Fibroblast of lung (primary cell): ENCODE results near the gene UMAD1. TPM values are rescaled to one million over a fixed set of nuclear protein-coding genes. Genes with fewer than 3 reads are reported as not detected.

Experiments
- DNase-seq, 2 donors: peaks; one replicate each; pipeline versions ENCODE4 v3.0.0 to v3.0.0-alpha.2; 2010; ENCODE audit warnings: low read depth in 2 of 2
- H2AFZ ChIP-seq: 2 replicates; pipeline ENCODE4 v1.5.1; 2012; ENCODE audit warnings: low read length, control low read depth, inconsistent platforms
- H3K27ac ChIP-seq: 2 replicates; pipeline ENCODE4 v1.5.1; 2011; ENCODE audit warnings: low read length, control low read depth; ENCODE audit not compliant: insufficient read depth
- H3K27me3 ChIP-seq: 2 replicates; pipeline ENCODE4 v1.5.1; 2011; ENCODE audit warnings: mild to moderate bottlenecking, low read length; ENCODE audit not compliant: control insufficient read depth, insufficient read depth
- H3K36me3 ChIP-seq: 2 replicates; pipeline ENCODE4 v1.5.1; 2011; ENCODE audit warnings: low read length; ENCODE audit not compliant: control insufficient read depth, insufficient read depth
- H3K4me1 ChIP-seq: 2 replicates; pipeline ENCODE4 v1.5.1; 2011; ENCODE audit warnings: low read length; ENCODE audit not compliant: control insufficient read depth, insufficient read depth; ENCODE audit errors: extremely low read depth
- H3K4me2 ChIP-seq: 2 replicates; pipeline ENCODE4 v1.5.1; 2011; ENCODE audit warnings: low read length, control low read depth; ENCODE audit not compliant: insufficient read depth; ENCODE audit errors: extremely low read depth
- H3K4me3 ChIP-seq, 4 experiments: fragments of 200-600 bp in 1 of 4; sonication (generic) in 1 of 4; replicated peaks in 1 of 4; 2 replicates each; pipeline ENCODE4 v1.5.1; 2011 to 2016; ENCODE audit warnings: low read length in 4 of 4, low read depth in 3 of 4, mild to moderate bottlenecking in 3 of 4, control low read depth in 2 of 4, inconsistent platforms in 1 of 4, mixed read lengths in 1 of 4; ENCODE audit not compliant: insufficient read depth in 1 of 4; ENCODE audit errors: control extremely low read depth in 1 of 4
- H3K79me2 ChIP-seq: 2 replicates; pipeline ENCODE4 v1.5.1; 2012; ENCODE audit warnings: mild to moderate bottlenecking, low read length, inconsistent platforms; ENCODE audit not compliant: control insufficient read depth, insufficient read depth
- H3K9ac ChIP-seq: 2 replicates; pipeline ENCODE4 v1.5.1; 2011; ENCODE audit warnings: mild to moderate bottlenecking, low read length, control low read depth; ENCODE audit not compliant: insufficient read depth
- H3K9me3 ChIP-seq: 2 replicates; pipeline ENCODE4 v1.5.1; 2012; ENCODE audit warnings: low read depth, low read length; ENCODE audit not compliant: control insufficient read depth, insufficient read depth
- H4K20me1 ChIP-seq: 2 replicates; pipeline ENCODE4 v1.5.1; 2011; ENCODE audit warnings: low read length; ENCODE audit not compliant: control insufficient read depth, insufficient read depth; ENCODE audit errors: extremely low read depth
- CTCF ChIP-seq, 2 donors: IDR thresholded peaks in 1 of 2; conservative IDR thresholded peaks in 1 of 2; 1 replicate in 1 of 2; 2 replicates in 1 of 2; pipeline ENCODE4 v1.5.1; 2011 to 2012; ENCODE audit warnings: low read length in 2 of 2, control low read depth in 1 of 2, inconsistent platforms in 1 of 2, low read depth in 1 of 2, mild to moderate bottlenecking in 1 of 2
- EZH2 ChIP-seq: IDR thresholded peaks from 2 replicates; pipeline ENCODE4 v1.5.1; 2012; ENCODE audit warnings: low read length, control low read depth, mild to moderate bottlenecking; ENCODE audit errors: missing control alignments
- polyA plus RNA-seq, 2 donors: library from polyadenylated mRNA; depleted of rRNA in 1 of 2; stranded (reverse) in 1 of 2; unstranded in 1 of 2; fragments of >200 nt; gene quantifications; 2 replicates each; pipeline ENCODE4 v1.2.1, GENCODE V29; 2011 to 2012; ENCODE audit warnings: missing spikeins in 1 of 2
- total RNA-seq: library from RNA; depleted of rRNA; stranded (reverse); fragments of >200 nt; gene quantifications from 2 replicates; pipeline ENCODE4 v1.2.1, GENCODE V29; 2014

UMAD1 gene
- total and polyA plus RNA-seq, 2 donors (not counting 1 experiment from before 2014, with no cell fraction given): 12.4 to 19.8 TPM

DNA sequence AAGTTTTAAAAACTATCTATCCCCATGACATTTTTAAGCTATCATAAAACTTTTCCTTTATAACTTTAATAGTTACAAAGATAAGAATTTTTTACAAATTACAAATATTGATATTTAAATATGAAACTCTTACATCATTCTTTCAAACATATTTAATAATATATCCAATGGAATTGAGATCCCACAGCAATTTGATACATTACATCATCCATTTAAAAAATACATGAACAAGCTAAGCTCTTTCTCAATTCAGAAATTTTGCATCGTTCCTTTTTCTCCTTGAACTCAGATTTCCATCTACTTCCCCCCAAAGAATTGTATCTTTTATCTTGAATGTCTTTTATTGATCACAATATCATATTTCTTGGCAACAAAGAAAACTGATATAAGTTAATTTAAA, 209.6 kb downstream of the UMAD1 start:
- no peak overlapping the region for H3K4me2 ChIP-seq

GRCh38 chr7:7851381-7851780, 210.8 kb downstream of the UMAD1 start:
- H3K4me1 ChIP-seq: no peaks in the 10 kb centered on the region
- no peaks in the 10 kb centered on the region for H3K36me3 ChIP-seq
- H3K27ac ChIP-seq: no peak overlapping the region
- H3K4me3 ChIP-seq: no peak overlapping the region
- no peak overlapping the region for H2AFZ ChIP-seq
- H3K79me2 ChIP-seq: no peaks in the 10 kb centered on the region
- DNase-seq: peak in 1 of 2 donors; percentile 60
- no peak overlapping the region for H3K4me2 ChIP-seq
- no peaks in the 10 kb centered on the region for H3K27me3 ChIP-seq
- H3K9ac ChIP-seq: no peak overlapping the region
- TF ChIP-seq CTCF (conservative IDR thresholded peaks at IDR 0.05 in 1 of 2, IDR thresholded peaks at IDR 0.05 in 1 of 2; ENCODE audit: low read depth in 1 of 2, low read length in 2 of 2) (no peak), EZH2 (no peak)
- no peaks in the 10 kb centered on the region for H4K20me1 ChIP-seq
- no peaks in the 10 kb centered on the region for H3K9me3 ChIP-seq

More for the DNA sequence above, 209.6 kb downstream of the UMAD1 start:
- Histone ChIP-seq H3K9ac (no peak overlapping the region), H3K4me3 (no peak overlapping the region), H3K36me3 (no peaks in the 10 kb centered on the region), H3K27me3 (no peaks in the 10 kb centered on the region), H3K79me2 (no peaks in the 10 kb centered on the region), H3K27ac (no peak overlapping the region), H4K20me1 (no peaks in the 10 kb centered on the region), H3K4me1 (no peaks in the 10 kb centered on the region), H2AFZ (no peak overlapping the region), H3K9me3 (no peaks in the 10 kb centered on the region)
- TF ChIP-seq CTCF (conservative IDR thresholded peaks at IDR 0.05 in 1 of 2, IDR thresholded peaks at IDR 0.05 in 1 of 2; ENCODE audit: low read depth in 1 of 2, low read length in 2 of 2): no peak
- no peak for TF ChIP-seq EZH2
- DNase-seq: no peak

GRCh38 chr7:7851991-7852390, 211.4 kb downstream of the UMAD1 start:
- Histone ChIP-seq H3K9me3 (no peaks in the 10 kb centered on the region), H3K4me3 (no peak overlapping the region), H3K9ac (no peak overlapping the region), H4K20me1 (no peaks in the 10 kb centered on the region), H3K27ac (no peak overlapping the region), H3K27me3 (no peaks in the 10 kb centered on the region), H3K4me1 (no peaks in the 10 kb centered on the region), H3K4me2 (no peak overlapping the region), H2AFZ (no peak overlapping the region), H3K36me3 (no peaks in the 10 kb centered on the region), H3K79me2 (no peaks in the 10 kb centered on the region)
- no peak for DNase-seq
- TF ChIP-seq CTCF (conservative IDR thresholded peaks at IDR 0.05 in 1 of 2, IDR thresholded peaks at IDR 0.05 in 1 of 2; ENCODE audit: low read depth in 1 of 2, low read length in 2 of 2): no peak
- TF ChIP-seq EZH2: no peak
